NCI-H2107 (cell line): ENCODE data around the gene SIRPA.

Experiments used
- DNase-seq: peaks from one replicate; lab custom pipeline; 2025; lab: John Stamatoyannopoulos, UW

Gene SIRPA

GRCh38 chr20:1933465-1933870 lies 38.3 kb downstream of the SIRPA start:
- no peak for DNase-seq

DNA sequence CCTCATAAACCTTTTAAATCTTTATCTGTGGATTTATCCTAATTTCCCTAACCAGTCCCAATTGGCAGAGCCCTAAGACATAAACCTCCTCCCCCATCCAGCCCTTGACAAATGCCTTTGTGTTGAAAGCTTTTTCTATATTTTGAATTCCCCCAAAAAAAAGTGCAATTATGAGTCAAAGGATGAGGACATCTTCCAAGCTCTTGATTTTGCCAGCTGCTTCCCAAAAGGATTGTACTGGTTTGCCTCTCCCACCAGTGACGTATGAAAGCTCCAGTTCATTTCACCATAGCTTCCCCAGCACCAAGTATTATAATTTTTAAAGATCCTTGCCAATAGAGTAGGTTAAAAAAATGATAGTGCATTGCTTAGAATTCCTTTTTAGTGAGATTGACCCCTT lies 38.9 kb downstream of the SIRPA start:
- no peak for DNase-seq

DNA sequence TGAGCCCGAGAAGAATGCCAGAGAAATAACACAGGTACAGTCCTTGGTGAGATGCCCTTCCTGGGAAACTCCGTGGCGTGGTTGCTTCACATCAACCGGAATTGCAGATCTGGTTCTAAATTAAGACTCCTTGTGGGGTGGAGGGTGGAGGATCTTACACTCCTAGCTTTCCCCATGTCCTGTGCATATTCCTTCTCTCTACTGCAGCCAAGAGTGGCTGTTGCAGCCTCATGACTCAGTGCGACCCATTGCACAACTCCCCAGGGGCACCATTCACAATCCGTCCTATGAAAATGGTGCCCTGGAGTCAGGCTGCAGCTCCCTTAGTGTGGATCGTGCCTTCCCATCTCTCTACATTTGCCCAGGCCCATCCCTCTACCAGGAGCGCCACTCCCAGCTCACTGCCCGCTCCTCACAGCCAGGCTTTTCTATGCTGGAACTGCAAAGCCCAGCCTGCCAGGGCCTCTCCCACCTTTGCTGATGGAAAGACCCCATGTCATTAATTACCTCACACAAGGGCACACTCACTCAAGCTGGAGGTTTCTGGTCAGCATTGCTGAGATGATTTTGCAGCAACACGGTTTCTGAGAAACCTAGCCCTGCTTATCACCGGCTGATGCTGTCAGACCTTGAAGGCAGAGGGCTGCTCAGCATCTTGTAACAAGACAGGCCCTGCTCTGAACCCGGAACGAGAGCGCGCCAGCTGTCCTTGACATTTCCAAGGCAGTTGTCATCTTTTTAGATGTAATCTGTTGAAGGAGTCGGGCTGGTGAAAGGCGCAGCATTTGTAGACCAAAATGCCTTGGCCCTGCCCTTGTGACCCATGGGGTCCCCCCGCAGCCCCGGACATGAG lies 39.7 kb downstream of the SIRPA start:
- no peak for DNase-seq

GRCh38 chr20:1935696-1936366 lies 40.6 kb downstream of the SIRPA start:
- no peak for DNase-seq

DNA sequence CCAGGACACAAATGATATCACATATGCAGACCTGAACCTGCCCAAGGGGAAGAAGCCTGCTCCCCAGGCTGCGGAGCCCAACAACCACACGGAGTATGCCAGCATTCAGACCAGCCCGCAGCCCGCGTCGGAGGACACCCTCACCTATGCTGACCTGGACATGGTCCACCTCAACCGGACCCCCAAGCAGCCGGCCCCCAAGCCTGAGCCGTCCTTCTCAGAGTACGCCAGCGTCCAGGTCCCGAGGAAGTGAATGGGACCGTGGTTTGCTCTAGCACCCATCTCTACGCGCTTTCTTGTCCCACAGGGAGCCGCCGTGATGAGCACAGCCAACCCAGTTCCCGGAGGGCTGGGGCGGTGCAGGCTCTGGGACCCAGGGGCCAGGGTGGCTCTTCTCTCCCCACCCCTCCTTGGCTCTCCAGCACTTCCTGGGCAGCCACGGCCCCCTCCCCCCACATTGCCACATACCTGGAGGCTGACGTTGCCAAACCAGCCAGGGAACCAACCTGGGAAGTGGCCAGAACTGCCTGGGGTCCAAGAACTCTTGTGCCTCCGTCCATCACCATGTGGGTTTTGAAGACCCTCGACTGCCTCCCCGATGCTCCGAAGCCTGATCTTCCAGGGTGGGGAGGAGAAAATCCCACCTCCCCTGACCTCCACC lies 42.2 kb downstream of the SIRPA start:
- no peak for DNase-seq

DNA sequence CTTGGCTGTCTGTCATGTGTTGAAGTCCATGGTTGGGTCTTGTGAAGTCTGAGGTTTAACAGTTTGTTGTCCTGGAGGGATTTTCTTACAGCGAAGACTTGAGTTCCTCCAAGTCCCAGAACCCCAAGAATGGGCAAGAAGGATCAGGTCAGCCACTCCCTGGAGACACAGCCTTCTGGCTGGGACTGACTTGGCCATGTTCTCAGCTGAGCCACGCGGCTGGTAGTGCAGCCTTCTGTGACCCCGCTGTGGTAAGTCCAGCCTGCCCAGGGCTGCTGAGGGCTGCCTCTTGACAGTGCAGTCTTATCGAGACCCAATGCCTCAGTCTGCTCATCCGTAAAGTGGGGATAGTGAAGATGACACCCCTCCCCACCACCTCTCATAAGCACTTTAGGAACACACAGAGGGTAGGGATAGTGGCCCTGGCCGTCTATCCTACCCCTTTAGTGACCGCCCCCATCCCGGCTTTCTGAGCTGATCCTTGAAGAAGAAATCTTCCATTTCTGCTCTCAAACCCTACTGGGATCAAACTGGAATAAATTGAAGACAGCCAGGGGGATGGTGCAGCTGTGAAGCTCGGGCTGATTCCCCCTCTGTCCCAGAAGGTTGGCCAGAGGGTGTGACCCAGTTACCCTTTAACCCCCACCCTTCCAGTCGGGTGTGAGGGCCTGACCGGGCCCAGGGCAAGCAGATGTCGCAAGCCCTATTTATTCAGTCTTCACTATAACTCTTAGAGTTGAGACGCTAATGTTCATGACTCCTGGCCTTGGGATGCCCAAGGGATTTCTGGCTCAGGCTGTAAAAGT lies 43.5 kb downstream of the SIRPA start:
- no peak for DNase-seq

GRCh38 chr20:1939270-1939595 lies 44.0 kb downstream of the SIRPA start:
- no peak for DNase-seq

DNA sequence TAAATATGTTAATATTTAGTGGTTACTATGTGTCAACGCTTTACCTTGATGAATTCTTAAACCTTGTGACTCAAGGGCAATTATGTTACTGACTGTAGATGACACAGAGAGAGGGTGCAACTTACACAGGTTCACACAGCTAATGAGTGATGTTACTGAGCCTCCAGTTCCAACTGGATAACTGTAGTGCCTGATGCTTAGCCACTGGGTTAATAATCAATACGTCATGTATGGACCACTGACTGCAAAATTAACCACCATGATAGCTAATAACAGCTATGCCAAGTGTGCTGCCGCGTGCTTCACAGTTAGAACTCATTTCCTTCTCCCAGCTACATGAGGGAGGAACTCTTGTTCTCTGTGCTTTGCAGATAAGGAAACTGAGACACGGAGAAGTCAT lies 45.4 kb downstream of the SIRPA start:
- DNase-seq: no peak

GRCh38 chr20:1941226-1941625 lies 46.0 kb downstream of the SIRPA start:
- no peak for DNase-seq

GRCh38 chr20:1942061-1942460 lies 46.9 kb downstream of the SIRPA start:
- no peak for DNase-seq

- no peak for DNase-seq
These were observed 47.5 kb downstream of the SIRPA start for GRCh38 chr20:1942486-1943274.

GRCh38 chr20:1943275-1944002 lies 48.2 kb downstream of the SIRPA start:
- no peak for DNase-seq

DNA sequence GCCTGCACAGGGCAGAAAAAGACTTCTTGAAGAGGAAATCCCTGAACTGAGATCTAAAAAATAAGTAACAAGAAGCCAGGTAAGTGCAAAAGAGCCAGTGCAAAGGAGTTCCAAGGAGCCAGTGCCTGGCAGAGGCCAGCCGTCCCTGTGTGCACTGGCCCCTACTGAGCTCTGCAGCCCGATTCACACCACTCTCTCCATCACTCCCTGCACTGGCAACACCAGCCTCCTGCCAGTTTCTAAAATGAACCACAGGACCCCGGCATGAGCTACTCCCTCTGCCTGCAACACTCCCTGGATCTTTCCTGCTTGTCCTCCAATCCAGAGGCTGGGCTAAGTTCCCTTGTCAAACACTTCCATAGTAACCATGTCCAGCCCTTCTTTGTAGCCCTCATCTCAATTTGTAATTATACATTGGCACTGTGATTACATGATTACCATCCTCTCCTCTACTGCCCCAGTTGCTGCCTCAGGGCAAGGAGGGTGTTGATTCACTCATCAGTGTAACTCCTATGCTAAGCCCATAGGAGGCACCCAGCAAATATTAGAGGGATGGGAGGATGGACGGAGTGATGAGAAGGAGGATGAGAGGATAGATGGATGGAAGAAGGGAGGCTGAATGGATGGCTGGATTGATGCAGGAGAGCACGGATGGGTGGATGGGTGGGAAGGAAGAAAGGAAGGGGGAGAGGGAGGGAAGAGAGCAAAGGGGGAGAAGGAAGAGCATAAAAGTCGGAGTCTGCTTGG lies 49.3 kb downstream of the SIRPA start:
- DNase-seq: no peak

DNA sequence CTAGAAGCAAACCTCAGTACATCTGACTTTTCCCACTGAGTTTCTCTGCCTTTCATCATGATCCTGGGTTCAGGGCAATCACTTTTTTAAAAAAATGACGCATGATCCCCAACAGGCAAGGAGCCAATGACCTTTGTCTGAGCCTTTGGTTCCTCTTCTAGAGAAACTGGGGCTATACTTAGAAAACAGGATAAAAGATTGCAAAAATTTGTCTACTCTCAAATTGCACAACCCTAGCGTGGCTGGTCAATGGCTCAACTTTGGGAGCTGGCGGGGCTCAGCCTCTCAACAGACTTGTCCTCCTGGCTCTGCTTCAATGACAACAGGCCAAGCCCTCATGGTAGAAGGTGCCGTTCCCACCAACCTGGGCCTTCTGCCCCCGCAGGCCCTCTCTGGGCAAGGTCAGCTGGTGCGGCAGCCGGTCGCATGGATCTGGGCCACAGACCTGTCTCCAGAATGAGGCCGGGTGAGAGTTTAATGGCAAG lies 50.0 kb downstream of the SIRPA start:
- no peak for DNase-seq

DNA sequence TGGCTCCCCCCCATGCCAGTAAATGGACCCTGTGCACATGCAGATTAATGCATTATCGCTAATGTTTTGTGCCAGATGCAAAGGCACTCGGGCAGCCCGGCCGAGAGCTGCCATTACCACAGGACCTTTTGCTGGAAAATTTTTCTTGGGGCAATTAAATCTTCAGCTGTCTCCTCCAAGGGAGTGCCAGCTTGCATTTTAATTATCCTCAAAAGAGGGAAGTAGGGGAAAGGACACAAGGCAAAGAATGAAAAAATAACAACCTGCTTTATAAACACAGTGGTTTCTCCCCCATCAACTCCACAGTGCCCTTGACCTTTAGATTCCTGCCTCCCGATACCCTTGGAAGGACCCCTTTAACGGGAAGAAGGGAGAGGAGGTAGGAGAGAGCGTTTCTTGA lies 50.5 kb downstream of the SIRPA start:
- DNase-seq: no peak

GRCh38 chr20:1946442-1946761 lies 51.2 kb downstream of the SIRPA start:
- no peak for DNase-seq

DNA sequence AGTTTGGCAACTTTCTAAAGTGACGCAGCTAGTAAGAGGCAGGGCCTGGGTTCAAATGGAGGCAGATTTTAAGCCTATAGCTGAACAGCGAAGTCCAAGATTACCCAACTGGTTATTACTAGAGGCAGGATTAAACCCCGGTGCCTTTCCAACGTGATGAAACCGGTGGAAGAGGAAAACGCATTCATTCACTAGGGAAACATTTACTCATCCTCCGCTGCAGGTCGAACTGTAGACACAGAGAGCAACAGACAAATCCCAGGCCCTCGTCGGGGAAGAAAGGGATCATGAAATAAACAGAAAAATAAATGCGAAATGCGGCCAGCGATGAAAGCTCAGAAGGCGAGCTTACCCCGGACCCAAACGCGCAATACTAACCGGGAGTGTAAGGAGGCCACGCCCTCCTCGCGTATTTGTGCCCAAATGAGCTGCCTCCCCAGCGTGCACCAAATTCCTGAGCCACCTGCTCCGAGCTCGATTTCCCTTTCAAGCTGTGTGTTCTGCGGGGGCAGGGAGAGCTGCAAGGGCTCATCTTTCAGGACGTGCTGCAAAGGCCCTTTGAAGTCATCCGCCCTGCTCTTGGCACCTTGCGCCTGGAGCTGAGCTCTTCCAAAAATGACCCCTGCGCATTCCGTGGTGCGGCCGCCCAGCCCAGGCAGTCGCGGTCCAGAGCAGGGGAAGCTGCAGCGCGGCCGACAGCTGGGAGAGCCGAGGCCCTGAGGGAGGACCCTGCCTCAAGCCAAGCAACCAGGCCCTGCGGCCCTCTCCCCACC lies 51.7 kb downstream of the SIRPA start:
- no peak for DNase-seq

- DNase-seq: no peak
These were observed 52.3 kb downstream of the SIRPA start for GRCh38 chr20:1947535-1947846.

GRCh38 chr20:1949347-1950100 lies 54.3 kb downstream of the SIRPA start:
- DNase-seq: no peak
